ENCODE results near the gene ACTR3. TPM values are rescaled to one million over a fixed set of nuclear protein-coding genes. Genes with fewer than 3 reads are reported as not detected.

ACTR3 gene
- total RNA-seq, 1 donor from 2014 or later = 172 TPM

DNA sequence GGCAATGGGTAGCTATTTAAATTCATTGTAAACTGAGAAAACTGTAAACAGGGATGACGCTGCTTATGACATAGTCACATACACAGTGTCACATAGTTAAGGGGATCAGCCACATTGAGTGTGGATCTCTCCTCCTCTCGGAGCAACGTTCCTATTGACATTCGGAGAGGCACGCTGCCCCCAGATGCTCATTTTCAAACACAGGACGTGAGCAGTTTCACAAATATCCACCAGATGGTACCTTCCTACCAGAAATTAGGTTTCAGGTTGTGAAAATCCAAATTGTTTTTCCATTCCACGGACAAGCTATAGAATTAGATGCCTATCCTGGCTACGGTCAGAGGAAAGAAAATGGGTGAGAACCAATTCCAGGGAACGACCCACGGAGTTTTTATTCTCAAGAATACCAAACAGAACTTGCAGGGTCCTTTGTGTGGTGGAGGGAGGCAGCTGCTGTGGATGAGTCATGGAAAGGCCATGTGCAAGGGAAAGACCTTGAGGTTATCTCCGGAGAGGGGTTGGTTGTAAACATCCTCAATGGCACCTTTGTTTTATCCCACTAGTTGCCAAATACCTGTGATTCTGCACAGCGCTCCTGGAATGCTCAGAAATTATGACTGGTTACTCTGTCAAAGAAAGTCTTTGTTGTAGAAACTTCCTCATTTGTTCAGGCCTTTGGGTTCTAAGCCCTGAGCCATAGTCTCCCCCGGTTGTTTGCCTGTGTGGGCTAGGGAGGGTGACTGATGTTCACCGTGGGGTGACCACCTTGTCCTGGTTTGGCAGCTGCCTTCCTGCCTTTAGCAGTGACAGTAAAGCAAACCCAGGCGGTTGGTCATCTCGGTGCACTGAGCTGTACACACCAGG lies 88.0 kb downstream of the ACTR3 start:
- H3K36me3 Mint-ChIP-seq (ENCODE audit: low read depth) = peaks cover 12% of the 10 kb centered on the region
- no peak for DNase-seq (ENCODE audit: low read depth, low spot score)
- H3K4me3 Mint-ChIP-seq = peak overlapping the region; percentile 4
- H3K4me1 Mint-ChIP-seq = peaks cover 20% of the 10 kb centered on the region
- peak overlapping the region; percentile 58 for H3K27ac Mint-ChIP-seq (ENCODE audit: unreplicated experiment)
- H3K9me3 Mint-ChIP-seq = peaks cover 3% of the 10 kb centered on the region
- no peaks in the 10 kb centered on the region for H3K27me3 Mint-ChIP-seq (ENCODE audit: low read depth)
- TF ChIP-seq, protein P1, sequence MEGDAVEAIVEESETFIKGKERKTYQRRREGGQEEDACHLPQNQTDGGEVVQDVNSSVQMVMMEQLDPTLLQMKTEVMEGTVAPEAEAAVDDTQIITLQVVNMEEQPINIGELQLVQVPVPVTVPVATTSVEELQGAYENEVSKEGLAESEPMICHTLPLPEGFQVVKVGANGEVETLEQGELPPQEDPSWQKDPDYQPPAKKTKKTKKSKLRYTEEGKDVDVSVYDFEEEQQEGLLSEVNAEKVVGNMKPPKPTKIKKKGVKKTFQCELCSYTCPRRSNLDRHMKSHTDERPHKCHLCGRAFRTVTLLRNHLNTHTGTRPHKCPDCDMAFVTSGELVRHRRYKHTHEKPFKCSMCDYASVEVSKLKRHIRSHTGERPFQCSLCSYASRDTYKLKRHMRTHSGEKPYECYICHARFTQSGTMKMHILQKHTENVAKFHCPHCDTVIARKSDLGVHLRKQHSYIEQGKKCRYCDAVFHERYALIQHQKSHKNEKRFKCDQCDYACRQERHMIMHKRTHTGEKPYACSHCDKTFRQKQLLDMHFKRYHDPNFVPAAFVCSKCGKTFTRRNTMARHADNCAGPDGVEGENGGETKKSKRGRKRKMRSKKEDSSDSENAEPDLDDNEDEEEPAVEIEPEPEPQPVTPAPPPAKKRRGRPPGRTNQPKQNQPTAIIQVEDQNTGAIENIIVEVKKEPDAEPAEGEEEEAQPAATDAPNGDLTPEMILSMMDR (conservative IDR thresholded peaks at IDR 0.05) = peak; percentile 66

DNA sequence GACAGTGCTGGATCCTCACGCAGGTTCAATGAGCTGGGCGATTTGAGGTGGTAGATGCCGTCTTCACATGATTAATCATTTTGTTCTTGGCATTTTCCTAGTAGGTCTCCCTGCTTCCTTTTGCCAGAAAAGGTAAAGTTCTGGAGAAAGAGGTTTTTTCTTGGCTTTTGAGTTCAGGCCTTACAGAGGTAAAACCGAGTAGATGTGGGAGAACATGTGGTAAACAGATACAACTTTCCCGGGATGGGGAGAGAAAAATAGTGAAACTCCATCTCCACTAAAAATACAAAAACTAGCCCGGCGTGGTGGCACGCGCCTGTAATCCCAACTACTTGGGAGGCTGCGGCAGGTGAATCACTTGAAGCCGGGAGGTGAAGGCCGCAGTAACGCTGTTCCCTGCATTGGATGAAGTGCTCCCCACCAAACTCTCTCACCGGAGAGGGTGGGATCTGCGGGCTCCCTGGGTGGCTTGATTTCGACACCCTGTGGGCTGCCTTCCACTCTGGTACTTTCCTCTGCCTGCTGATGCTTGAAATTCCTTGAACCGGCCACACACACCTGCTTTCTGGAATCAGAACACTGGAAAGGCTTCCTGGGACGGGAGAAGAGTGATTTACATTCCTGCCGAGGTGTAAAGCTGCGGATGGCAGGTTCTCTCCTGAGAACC lies 88.8 kb downstream of the ACTR3 start:
- H3K36me3 Mint-ChIP-seq (ENCODE audit: low read depth) = peaks cover 12% of the 10 kb centered on the region
- H3K27ac Mint-ChIP-seq (ENCODE audit: unreplicated experiment) = peak overlapping the region; percentile 58
- TF ChIP-seq, protein P1 (conservative IDR thresholded peaks at IDR 0.05) = no peak
- peaks cover 17% of the 10 kb centered on the region for H3K4me1 Mint-ChIP-seq
- no peak for DNase-seq (ENCODE audit: low read depth, low spot score)
- no peak overlapping the region for H3K4me3 Mint-ChIP-seq
- no peaks in the 10 kb centered on the region for H3K27me3 Mint-ChIP-seq (ENCODE audit: low read depth)
- peaks cover 8% of the 10 kb centered on the region for H3K9me3 Mint-ChIP-seq

DNA sequence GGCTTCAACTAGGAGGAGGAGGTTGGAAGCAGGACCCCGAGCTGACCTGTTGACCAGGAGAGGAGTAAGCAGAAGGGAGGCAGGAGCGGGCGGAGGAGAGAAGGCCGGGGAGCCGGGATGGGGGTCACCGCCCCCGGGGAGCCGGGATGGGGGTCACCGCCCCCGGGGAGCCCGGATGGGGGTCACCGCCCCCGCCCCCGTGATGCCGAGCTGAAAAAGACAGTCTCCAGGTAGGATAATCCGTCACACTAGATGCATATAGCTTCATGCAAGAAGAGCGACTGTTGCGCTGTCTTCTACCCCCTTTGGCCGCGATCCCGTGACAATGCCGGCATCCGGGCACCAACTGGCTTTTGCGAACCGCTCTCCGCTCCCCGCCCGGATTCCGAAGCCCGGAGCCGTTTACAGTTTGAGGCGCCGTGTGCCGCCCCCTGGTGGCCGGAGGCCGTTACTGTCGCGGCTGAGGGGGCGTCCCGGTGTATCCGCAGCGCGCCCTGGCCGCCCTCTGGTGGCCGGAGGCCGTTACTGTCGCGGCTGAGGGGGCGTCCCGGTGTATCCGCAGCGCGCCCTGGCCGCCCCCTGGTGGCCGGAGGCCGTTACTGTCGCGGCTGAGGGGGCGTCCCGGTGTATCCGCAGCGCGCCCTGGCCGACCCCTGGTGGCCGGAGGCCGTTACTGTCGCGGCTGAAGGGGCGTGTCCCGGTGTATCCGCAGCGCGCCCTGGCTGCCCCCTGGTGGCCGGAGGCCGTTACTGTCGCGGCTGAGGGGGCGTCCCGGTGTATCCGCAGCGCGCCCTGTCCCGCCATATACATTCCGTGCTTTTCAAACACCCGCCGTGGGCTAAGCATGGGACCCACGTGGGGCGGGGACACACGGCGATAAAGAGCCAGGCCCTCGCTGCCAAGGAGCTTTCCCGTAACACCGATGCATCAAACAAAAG lies 89.6 kb downstream of the ACTR3 start:
- H3K36me3 Mint-ChIP-seq (ENCODE audit: low read depth) = peaks cover 12% of the 10 kb centered on the region
- no peak overlapping the region for H3K27ac Mint-ChIP-seq (ENCODE audit: unreplicated experiment)
- no peaks in the 10 kb centered on the region for H3K27me3 Mint-ChIP-seq (ENCODE audit: low read depth)
- peaks cover 17% of the 10 kb centered on the region for H3K4me1 Mint-ChIP-seq
- no peak for DNase-seq (ENCODE audit: low read depth, low spot score)
- no peak overlapping the region for H3K4me3 Mint-ChIP-seq
- TF ChIP-seq, protein P1 (conservative IDR thresholded peaks at IDR 0.05) = peak; percentile 60
- peaks cover 8% of the 10 kb centered on the region for H3K9me3 Mint-ChIP-seq

DNA sequence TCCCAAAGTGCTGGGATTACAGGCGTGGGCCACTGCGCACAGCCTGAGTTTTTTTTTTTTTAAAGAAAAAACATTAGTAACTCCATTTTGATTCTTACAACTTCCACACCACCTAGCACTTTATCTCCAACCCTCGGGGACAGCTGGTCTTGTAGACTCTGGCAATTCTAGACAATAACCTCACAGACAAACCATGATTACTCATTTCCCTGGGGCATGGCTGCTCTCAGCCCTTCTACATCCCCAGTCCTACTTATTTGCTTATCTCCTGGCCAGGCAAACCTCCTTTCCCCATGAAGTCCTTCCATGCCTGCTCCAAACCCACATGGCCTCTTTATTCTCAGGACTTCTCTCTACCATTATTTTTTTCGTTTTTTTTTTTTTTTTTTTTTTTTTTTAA lies 91.1 kb downstream of the ACTR3 start:
- Mint-ChIP-seq H3K9me3 (peaks cover 8% of the 10 kb centered on the region), H3K36me3 (ENCODE audit: low read depth) (peaks cover 9% of the 10 kb centered on the region)

More for the DNA sequence above, 91.1 kb downstream of the ACTR3 start:
- H3K27ac Mint-ChIP-seq (ENCODE audit: unreplicated experiment) = peak overlapping the region; percentile 73
- TF ChIP-seq, protein P1 (conservative IDR thresholded peaks at IDR 0.05) = no peak
- H3K4me3 Mint-ChIP-seq = no peak overlapping the region
- H3K27me3 Mint-ChIP-seq (ENCODE audit: low read depth) = no peaks in the 10 kb centered on the region
- peaks cover 17% of the 10 kb centered on the region for H3K4me1 Mint-ChIP-seq
- no peak for DNase-seq (ENCODE audit: low read depth, low spot score)

Data from neural crest cell (in vitro differentiated cells).